ENCODE results near the gene RALA. TPM values are rescaled to one million over a fixed set of nuclear protein-coding genes. Genes with fewer than 3 reads are reported as not detected.
"Not testable (repeated sequence)": the region's sequence is repeated elsewhere in the genome, so short reads cannot be mapped to it uniquely, and the experiment has no call there.

Gene RALA
- total RNA-seq, 1 experiment from 2014 or later = 19.2 TPM

GRCh38 chr7:39727231-39728012 is 104.0 kb downstream of the RALA start:
- no peak for DNase-seq (ENCODE audit: low read depth)

GRCh38 chr7:39732837-39733804 is 109.7 kb downstream of the RALA start:
- peak; percentile 92 for DNase-seq (ENCODE audit: low read depth)

GRCh38 chr7:39733881-39734632 is 110.7 kb downstream of the RALA start:
- peak; percentile 62 for DNase-seq (ENCODE audit: low read depth)

GRCh38 chr7:39734633-39735004 is 111.2 kb downstream of the RALA start:
- no peak for DNase-seq (ENCODE audit: low read depth)

- DNase-seq (ENCODE audit: low read depth) = peak; percentile 24
These were observed 112.5 kb downstream of the RALA start for GRCh38 chr7:39735903-39736302.

GRCh38 chr7:39741942-39742623 is 118.7 kb downstream of the RALA start:
- peak; percentile 43 for DNase-seq (ENCODE audit: low read depth)

GRCh38 chr7:39744620-39745019 is 121.2 kb downstream of the RALA start:
- DNase-seq (ENCODE audit: low read depth) = no peak

- no peak for DNase-seq (ENCODE audit: low read depth)
These were observed 121.9 kb downstream of the RALA start for GRCh38 chr7:39745320-39745719.

- DNase-seq (ENCODE audit: low read depth) = peak; percentile 79
These were observed 122.9 kb downstream of the RALA start for GRCh38 chr7:39746103-39746819.

- peak; percentile 64 for DNase-seq (ENCODE audit: low read depth)
These were observed 125.8 kb downstream of the RALA start for GRCh38 chr7:39749177-39749576.

- DNase-seq (ENCODE audit: low read depth) = no peak
These were observed 126.3 kb downstream of the RALA start for GRCh38 chr7:39749717-39750116.

- DNase-seq (ENCODE audit: low read depth) = no peak
These were observed 127.1 kb downstream of the RALA start for GRCh38 chr7:39750253-39751077.

- not testable (repeated sequence) for DNase-seq (ENCODE audit: low read depth)
These were observed 129.9 kb downstream of the RALA start for GRCh38 chr7:39753237-39753636.

- DNase-seq (ENCODE audit: low read depth) = no peak
These were observed 130.5 kb downstream of the RALA start for GRCh38 chr7:39753823-39754325.

- peak; percentile 45 for DNase-seq (ENCODE audit: low read depth)
These were observed 131.2 kb downstream of the RALA start for GRCh38 chr7:39754326-39755120.

GRCh38 chr7:39757604-39758003 is 134.2 kb downstream of the RALA start:
- no peak for DNase-seq (ENCODE audit: low read depth)

Measured in HT1080 (cell line).